NCI-H2196 (cell line): Measurements from ENCODE around the gene GEN1.

ENCODE experiments used
- DNase-seq: peaks from one replicate; lab custom pipeline; 2025; ENCODE audit not compliant: unreplicated experiment; lab: John Stamatoyannopoulos, UW

The GEN1 gene

GRCh38 chr2:17793803-17794354, 39.9 kb downstream of the GEN1 start:
- DNase-seq = no peak

- DNase-seq = no peak
Measured at GRCh38 chr2:17795309-17795708, 41.4 kb downstream of the GEN1 start.

GRCh38 chr2:17798338-17798737, 44.4 kb downstream of the GEN1 start:
- peak; percentile 58 for DNase-seq

GRCh38 chr2:17799301-17800120, 45.6 kb downstream of the GEN1 start:
- no peak for DNase-seq

- peak; percentile 22 for DNase-seq
Measured at GRCh38 chr2:17800219-17800618, 46.3 kb downstream of the GEN1 start.

- peak; percentile 47 for DNase-seq
Measured at GRCh38 chr2:17800693-17801458, 46.9 kb downstream of the GEN1 start.

- DNase-seq = no peak
Measured at GRCh38 chr2:17803497-17803896, 49.6 kb downstream of the GEN1 start.

- DNase-seq = no peak
Measured at GRCh38 chr2:17804358-17804757, 50.4 kb downstream of the GEN1 start.

GRCh38 chr2:17805166-17805565, 51.2 kb downstream of the GEN1 start:
- no peak for DNase-seq

- no peak for DNase-seq
Measured at GRCh38 chr2:17805717-17806363, 51.9 kb downstream of the GEN1 start.

GRCh38 chr2:17813010-17813741, 59.2 kb downstream of the GEN1 start:
- DNase-seq = no peak

- no peak for DNase-seq
Measured at GRCh38 chr2:17813742-17814473, 60.0 kb downstream of the GEN1 start.

- no peak for DNase-seq
Measured at GRCh38 chr2:17814601-17815000, 60.7 kb downstream of the GEN1 start.

- DNase-seq = peak; percentile 12
Measured at GRCh38 chr2:17815468-17816184, 61.7 kb downstream of the GEN1 start.

GRCh38 chr2:17816396-17817245, 62.7 kb downstream of the GEN1 start, which contains the start of gene MSGN1:
MSGN1 (plus strand) TSS chr2:17816460; CDS start chr2:17816519, 59 bp downstream.
- no peak for DNase-seq

GRCh38 chr2:17818235-17818815, 64.4 kb downstream of the GEN1 start:
- no peak for DNase-seq

- no peak for DNase-seq
Measured at GRCh38 chr2:17821080-17821479, 67.1 kb downstream of the GEN1 start.
